HepG2 (cell line): ENCODE measurements around the gene SNX22. TPM values are rescaled to one million over a fixed set of nuclear protein-coding genes. Genes with fewer than 3 reads are reported as not detected.

Source experiments
- ARID5B ChIP-seq: IDR thresholded peaks from 2 replicates; pipeline ENCODE4 v1.4.0; 2020; ENCODE audit warnings: mild to moderate bottlenecking, missing genetic modification reagents
- CEBPB ChIP-seq: IDR thresholded peaks from 2 replicates; pipeline ENCODE4 v1.6.1; 2011; ENCODE audit warnings: low read depth, low read length, improper control_type of control experiment, borderline replicate concordance
- CEBPG ChIP-seq: IDR thresholded peaks from 2 replicates; pipeline ENCODE4 v1.6.1; 2016
- CENPT ChIP-seq: sonication (generic); formaldehyde crosslinking; IDR thresholded peaks from 2 replicates; pipeline ENCODE4 v1.8.0; 2022; ENCODE audit warnings: low read depth, mild to moderate bottlenecking, moderate library complexity, missing genetic modification reagents
- CHD4 ChIP-seq: fragments of 200-600 bp; sonication (generic); IDR thresholded peaks from 2 replicates; pipeline ENCODE4 v1.7.0; 2017; ENCODE audit warnings: mild to moderate bottlenecking, low read length, borderline replicate concordance
- DPF2 ChIP-seq: sonication (generic); formaldehyde crosslinking; IDR thresholded peaks from 2 replicates; pipeline ENCODE4 v1.4.0; 2020; ENCODE audit warnings: mild to moderate bottlenecking, low read depth, missing genetic modification reagents, borderline replicate concordance
- HCFC1 ChIP-seq: fragments of 150-350 bp; IDR thresholded peaks from 2 replicates; pipeline ENCODE4 v1.6.1; 2014; ENCODE audit warnings: low read depth, low read length
- IRX3 ChIP-seq: sonication (generic); formaldehyde crosslinking; IDR thresholded peaks from 2 replicates; pipeline ENCODE4 v1.8.1; 2023; ENCODE audit warnings: mild to moderate bottlenecking, low read depth, missing genetic modification reagents, borderline replicate concordance
- NR2F6 ChIP-seq, 2 experiments: IDR thresholded peaks; 2 replicates each; pipeline ENCODE4 v1.6.1; 2016; ENCODE audit warnings: antibody characterized with exemption in 1 of 2, mild to moderate bottlenecking in 1 of 2
- PPARG ChIP-seq: conservative IDR thresholded peaks from 2 replicates; pipeline ENCODE4 v1.6.1; 2016; ENCODE audit warnings: missing biosample characterization, missing genetic modification reagents
- RFX5 ChIP-seq: IDR thresholded peaks from 2 replicates; pipeline ENCODE4 v1.6.1; 2011; ENCODE audit warnings: low read depth, low read length, improper control_type of control experiment
- RXRB ChIP-seq: IDR thresholded peaks from 2 replicates; pipeline ENCODE4 v1.6.1; 2016; ENCODE audit warnings: borderline replicate concordance, missing genetic modification reagents, missing compliant biosample characterization
- SALL2 ChIP-seq: sonication (generic); formaldehyde crosslinking; IDR thresholded peaks from 2 replicates; pipeline ENCODE4 v1.8.1; 2023; ENCODE audit warnings: mild to moderate bottlenecking, missing genetic modification reagents, inconsistent platforms
- SNAPC2 ChIP-seq: sonication (generic); formaldehyde crosslinking; IDR thresholded peaks from 2 replicates; pipeline ENCODE4 v1.8.1; 2022; ENCODE audit warnings: mild to moderate bottlenecking, missing genetic modification reagents
- TEAD3 ChIP-seq: optimal IDR thresholded peaks from 2 replicates; pipeline ENCODE3; 2016; ENCODE audit warnings: borderline replicate concordance
- ZBTB38 ChIP-seq: sonication (generic); formaldehyde crosslinking; IDR thresholded peaks from 2 replicates; pipeline ENCODE4 v1.5.1; 2020; ENCODE audit warnings: mild to moderate bottlenecking, missing genetic modification reagents
- ZNF451 ChIP-seq: sonication (generic); formaldehyde crosslinking; IDR thresholded peaks from 2 replicates; pipeline ENCODE4 v1.5.0; 2020; ENCODE audit warnings: mild to moderate bottlenecking, missing genetic modification reagents
- ZNF749 ChIP-seq: sonication (generic); formaldehyde crosslinking; IDR thresholded peaks from 2 replicates; pipeline ENCODE4 v1.8.0; 2022; ENCODE audit warnings: mild to moderate bottlenecking, missing genetic modification reagents, moderate library complexity, borderline replicate concordance
- ZNF792 ChIP-seq: IDR thresholded peaks from 2 replicates; pipeline ENCODE4 v1.6.1; 2016
- polyA plus RNA-seq, 8 experiments: library from polyadenylated mRNA; depleted of rRNA in 3 of 8; stranded (reverse) in 7 of 8; unstranded in 1 of 8; fragments of >200 nt; fragmentation: Illumina TruSeq in 4 of 8; extraction: Trizol in 4 of 8; gene quantifications; 2 replicates each; pipeline versions ENCODE4 v1.2.1 to v1.2.3, GENCODE V29; 2011 to 2016; ENCODE audit warnings: low read depth in 4 of 8, missing spikeins in 1 of 8, mixed read lengths in 1 of 8; ENCODE audit not compliant: insufficient read depth in 1 of 8
- total RNA-seq, 5 experiments: library from RNA; depleted of rRNA; stranded (reverse); fragments of >200 nt; fragmentation: Illumina TruSeq; extraction: Trizol; gene quantifications; 2 replicates each; pipeline ENCODE4 v1.2.3, GENCODE V29; 2016; ENCODE audit warnings: low read depth in 1 of 5
- TF ChIP-seq, protein P1 (sequence below): sonication (generic); formaldehyde crosslinking; IDR thresholded peaks from 2 replicates; pipeline ENCODE4 v1.4.0; 2020; ENCODE audit warnings: mild to moderate bottlenecking, missing genetic modification reagents
- TF ChIP-seq, protein P2 (sequence below): sonication (generic); formaldehyde crosslinking; IDR thresholded peaks from 2 replicates; pipeline ENCODE4 v1.5.1; 2020; ENCODE audit warnings: mild to moderate bottlenecking, missing genetic modification reagents, borderline replicate concordance
- TF ChIP-seq, protein P3 (sequence below): sonication (generic); formaldehyde crosslinking; IDR thresholded peaks from 2 replicates; pipeline ENCODE4 v1.5.0; 2020; ENCODE audit warnings: missing genetic modification reagents

SNX22 gene
- total and polyA plus RNA-seq, 2 of the 13 experiments (the other 11 are each of a cell fraction or from before 2014, with no cell fraction given) = 2.3 to 5.5 TPM

- TF ChIP-seq ZBTB38 (CRISPR knock-in tag) (no peak), DPF2 (no peak), CEBPG (peak; percentile 85), RFX5 (no peak), CHD4 (no peak), ARID5B (CRISPR knock-in tag) (peak; percentile 38; the same call in 1 of the 2 replicates), IRX3 (CRISPR knock-in tag) (0 out of 2 replicates have a peak, but pooled peaks have one; percentile 9), ZNF451 (no peak), NR2F6 (IDR thresholded peaks at IDR 0.05) (0 out of 2 replicates have a peak, but pooled peaks have one; percentile 9), NR2F6 (CRISPR knock-in tag; IDR thresholded peaks at IDR 0.05) (no peak), CENPT (CRISPR knock-in tag) (no peak), TEAD3 (peak; percentile 38), ZNF792 (CRISPR knock-in tag) (no peak), HCFC1 (no peak), SNAPC2 (peak; percentile 78; the same call in 1 of the 2 replicates), ZNF749 (0 out of 2 replicates have a peak, but pooled peaks have one; percentile 5), PPARG (CRISPR knock-in tag) (no peak), CEBPB (peak; percentile 88), SALL2 (CRISPR knock-in tag) (no peak), RXRB (peak; percentile 39; the same call in 1 of the 2 replicates)
- TF ChIP-seq, protein P1, sequence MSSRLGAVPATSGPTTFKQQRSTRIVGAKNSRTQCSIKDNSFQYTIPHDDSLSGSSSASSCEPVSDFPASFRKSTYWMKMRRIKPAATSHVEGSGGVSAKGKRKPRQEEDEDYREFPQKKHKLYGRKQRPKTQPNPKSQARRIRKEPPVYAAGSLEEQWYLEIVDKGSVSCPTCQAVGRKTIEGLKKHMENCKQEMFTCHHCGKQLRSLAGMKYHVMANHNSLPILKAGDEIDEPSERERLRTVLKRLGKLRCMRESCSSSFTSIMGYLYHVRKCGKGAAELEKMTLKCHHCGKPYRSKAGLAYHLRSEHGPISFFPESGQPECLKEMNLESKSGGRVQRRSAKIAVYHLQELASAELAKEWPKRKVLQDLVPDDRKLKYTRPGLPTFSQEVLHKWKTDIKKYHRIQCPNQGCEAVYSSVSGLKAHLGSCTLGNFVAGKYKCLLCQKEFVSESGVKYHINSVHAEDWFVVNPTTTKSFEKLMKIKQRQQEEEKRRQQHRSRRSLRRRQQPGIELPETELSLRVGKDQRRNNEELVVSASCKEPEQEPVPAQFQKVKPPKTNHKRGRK (CRISPR knock-in tag) = no peak
- TF ChIP-seq, protein P2, sequence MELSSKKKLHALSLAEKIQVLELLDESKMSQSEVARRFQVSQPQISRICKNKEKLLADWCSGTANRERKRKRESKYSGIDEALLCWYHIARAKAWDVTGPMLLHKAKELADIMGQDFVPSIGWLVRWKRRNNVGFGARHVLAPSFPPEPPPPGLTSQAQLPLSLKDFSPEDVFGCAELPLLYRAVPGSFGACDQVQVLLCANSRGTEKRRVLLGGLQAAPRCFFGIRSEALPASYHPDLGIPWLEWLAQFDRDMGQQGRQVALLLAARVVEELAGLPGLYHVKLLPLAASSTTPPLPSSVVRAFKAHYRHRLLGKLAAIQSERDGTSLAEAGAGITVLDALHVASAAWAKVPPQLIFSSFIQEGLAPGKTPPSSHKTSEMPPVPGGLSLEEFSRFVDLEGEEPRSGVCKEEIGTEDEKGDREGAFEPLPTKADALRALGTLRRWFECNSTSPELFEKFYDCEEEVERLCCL (CRISPR knock-in tag) = peak; percentile 32; the same call in 1 of the 2 replicates
- TF ChIP-seq, protein P3, sequence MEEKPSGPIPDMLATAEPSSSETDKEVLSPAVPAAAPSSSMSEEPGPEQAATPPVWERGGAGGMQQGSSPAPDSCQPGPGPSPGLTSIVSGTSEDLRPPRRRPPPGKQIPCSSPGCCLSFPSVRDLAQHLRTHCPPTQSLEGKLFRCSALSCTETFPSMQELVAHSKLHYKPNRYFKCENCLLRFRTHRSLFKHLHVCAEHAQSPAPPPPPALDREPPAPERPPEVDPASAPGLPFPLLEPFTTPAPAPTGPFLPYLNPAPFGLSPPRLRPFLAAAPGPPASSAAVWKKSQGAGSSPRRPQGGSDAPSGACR = no peak
These were observed 12.3 kb downstream of the SNX22 start (continued) for GRCh38 chr15:64163659-64164362.
